Measurements from ENCODE around the gene HRH2. TPM values are rescaled to one million over a fixed set of nuclear protein-coding genes. Genes with fewer than 3 reads are reported as not detected.

Gene HRH2
- total RNA-seq, 2 experiments from 2014 or later: 8.7 to 10.0 TPM

DNA sequence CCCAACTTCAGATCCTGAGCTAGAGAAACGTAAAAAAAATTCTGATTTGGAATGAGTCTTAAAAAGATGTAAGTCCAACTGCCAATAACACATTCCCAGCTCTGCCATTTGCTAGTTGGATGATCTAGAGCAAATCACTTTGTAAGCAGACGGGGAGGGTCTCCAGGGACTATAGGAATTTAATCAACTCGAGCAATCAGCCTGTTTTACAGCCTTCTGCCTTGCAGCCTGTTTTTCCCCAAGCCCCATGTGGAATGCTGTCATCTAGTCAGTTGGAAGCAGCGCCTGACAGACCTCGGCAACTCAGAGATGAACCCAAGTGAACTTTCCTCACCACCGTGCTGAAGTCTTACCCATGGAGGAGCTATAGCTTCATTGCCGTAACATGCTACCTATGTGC lies 34.8 kb upstream of the HRH2 start:
- H3K9me3 Mint-ChIP-seq: peaks cover 7% of the 10 kb centered on the region
- CTCF ChIA-PET: interaction anchor here (0.5 to 1.0 kb wide), 2 partner anchors 67 to 475 kb away, joined by 5 to 7 read pairs; no protein-coding TSS in a partner anchor
- intact Hi-C loops (cut with micrococcal nuclease): no loop called here
- no peaks in the 10 kb centered on the region for H3K4me1 Mint-ChIP-seq (ENCODE audit: low read depth)
- H3K27ac Mint-ChIP-seq: no peak overlapping the region
- H3K27me3 Mint-ChIP-seq (ENCODE audit: low read depth): no peaks in the 10 kb centered on the region
- no peaks in the 10 kb centered on the region for H3K36me3 Mint-ChIP-seq (ENCODE audit: low read depth)
- no peak for DNase-seq
- H3K4me3 Mint-ChIP-seq: no peak overlapping the region

- no peaks in the 10 kb centered on the region for H3K36me3 Mint-ChIP-seq (ENCODE audit: low read depth)
- no peaks in the 10 kb centered on the region for H3K4me1 Mint-ChIP-seq (ENCODE audit: low read depth)
- intact Hi-C loops (cut with micrococcal nuclease): no loop called here
- no peak overlapping the region for H3K4me3 Mint-ChIP-seq
- DNase-seq: no peak
- CTCF ChIA-PET: no interaction called here
- H3K27ac Mint-ChIP-seq: no peak overlapping the region
- no peaks in the 10 kb centered on the region for H3K27me3 Mint-ChIP-seq (ENCODE audit: low read depth)
- peaks cover 7% of the 10 kb centered on the region for H3K9me3 Mint-ChIP-seq
These were observed 33.6 kb upstream of the HRH2 start for GRCh38 chr5:175624316-175624715.

- Mint-ChIP-seq H3K9me3 (peaks cover 13% of the 10 kb centered on the region), H3K27me3 (ENCODE audit: low read depth) (no peaks in the 10 kb centered on the region), H3K36me3 (ENCODE audit: low read depth) (peaks cover 2% of the 10 kb centered on the region), H3K4me3 (no peak overlapping the region), H3K4me1 (ENCODE audit: low read depth) (no peaks in the 10 kb centered on the region), H3K27ac (no peak overlapping the region)
- no peak for DNase-seq
- CTCF ChIA-PET: no interaction called here
- intact Hi-C loops (cut with micrococcal nuclease): no loop called here
These were observed 30.9 kb upstream of the HRH2 start for GRCh38 chr5:175627005-175627404.

GRCh38 chr5:175627739-175628138 lies 30.1 kb upstream of the HRH2 start:
- Mint-ChIP-seq H3K4me3 (no peak overlapping the region), H3K27ac (no peak overlapping the region), H3K9me3 (peaks cover 13% of the 10 kb centered on the region), H3K27me3 (ENCODE audit: low read depth) (no peaks in the 10 kb centered on the region), H3K36me3 (ENCODE audit: low read depth) (peaks cover 2% of the 10 kb centered on the region), H3K4me1 (ENCODE audit: low read depth) (no peaks in the 10 kb centered on the region)
- DNase-seq: no peak
- CTCF ChIA-PET: interaction anchor here (1.2 kb wide), 1 partner anchor 31 kb away, joined by 3 read pairs; no protein-coding TSS in a partner anchor
- intact Hi-C loops (cut with micrococcal nuclease): no loop called here

DNA sequence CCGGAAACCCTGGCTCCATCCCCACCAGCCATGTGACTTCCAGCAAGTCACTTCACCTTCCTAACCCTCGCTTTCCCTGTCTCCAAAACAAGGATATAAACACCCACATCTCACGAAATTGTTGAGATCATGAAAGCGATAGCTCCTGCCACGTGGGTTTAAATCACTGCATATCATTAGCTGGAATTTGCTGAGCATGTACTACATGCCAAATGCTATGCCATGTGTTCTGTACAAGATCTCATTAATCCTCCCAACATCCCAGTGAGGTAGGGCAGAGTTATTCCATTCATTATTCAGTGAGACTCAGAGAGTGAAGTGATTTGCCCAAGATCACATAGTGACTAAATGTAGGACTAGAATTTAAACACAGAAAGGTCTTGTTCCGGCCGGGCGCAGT lies 29.2 kb upstream of the HRH2 start:
- no peak overlapping the region for H3K27ac Mint-ChIP-seq
- CTCF ChIA-PET: interaction anchor here (1.2 kb wide), 1 partner anchor 31 kb away, joined by 3 read pairs; no protein-coding TSS in a partner anchor

GRCh38 chr5:175629261-175629660 lies 28.6 kb upstream of the HRH2 start:
- Mint-ChIP-seq H3K9me3 (peaks cover 13% of the 10 kb centered on the region), H3K4me1 (ENCODE audit: low read depth) (no peaks in the 10 kb centered on the region), H3K36me3 (ENCODE audit: low read depth) (peaks cover 2% of the 10 kb centered on the region), H3K4me3 (no peak overlapping the region), H3K27ac (no peak overlapping the region), H3K27me3 (ENCODE audit: low read depth) (no peaks in the 10 kb centered on the region)
- CTCF ChIA-PET: interaction anchor here (0.6 kb wide), 1 partner anchor 66 kb away, joined by 4 read pairs; no protein-coding TSS in a partner anchor
- DNase-seq: no peak
- intact Hi-C loops (cut with micrococcal nuclease): no loop called here

More for the DNA sequence above, 29.2 kb upstream of the HRH2 start:
- intact Hi-C loops (cut with micrococcal nuclease): no loop called here
- Mint-ChIP-seq H3K27me3 (ENCODE audit: low read depth) (no peaks in the 10 kb centered on the region), H3K9me3 (peaks cover 13% of the 10 kb centered on the region), H3K4me1 (ENCODE audit: low read depth) (no peaks in the 10 kb centered on the region), H3K4me3 (no peak overlapping the region), H3K36me3 (ENCODE audit: low read depth) (peaks cover 2% of the 10 kb centered on the region)
- DNase-seq: no peak

- DNase-seq: no peak
- Mint-ChIP-seq H3K27me3 (ENCODE audit: low read depth) (no peaks in the 10 kb centered on the region), H3K9me3 (peaks cover 13% of the 10 kb centered on the region), H3K4me1 (ENCODE audit: low read depth) (no peaks in the 10 kb centered on the region), H3K36me3 (ENCODE audit: low read depth) (peaks cover 2% of the 10 kb centered on the region), H3K4me3 (no peak overlapping the region), H3K27ac (no peak overlapping the region)
- CTCF ChIA-PET: interaction anchor here (0.6 kb wide), 1 partner anchor 66 kb away, joined by 4 read pairs; no protein-coding TSS in a partner anchor
- intact Hi-C loops (cut with micrococcal nuclease): no loop called here
These were observed 28.1 kb upstream of the HRH2 start for GRCh38 chr5:175629793-175630192.

DNA sequence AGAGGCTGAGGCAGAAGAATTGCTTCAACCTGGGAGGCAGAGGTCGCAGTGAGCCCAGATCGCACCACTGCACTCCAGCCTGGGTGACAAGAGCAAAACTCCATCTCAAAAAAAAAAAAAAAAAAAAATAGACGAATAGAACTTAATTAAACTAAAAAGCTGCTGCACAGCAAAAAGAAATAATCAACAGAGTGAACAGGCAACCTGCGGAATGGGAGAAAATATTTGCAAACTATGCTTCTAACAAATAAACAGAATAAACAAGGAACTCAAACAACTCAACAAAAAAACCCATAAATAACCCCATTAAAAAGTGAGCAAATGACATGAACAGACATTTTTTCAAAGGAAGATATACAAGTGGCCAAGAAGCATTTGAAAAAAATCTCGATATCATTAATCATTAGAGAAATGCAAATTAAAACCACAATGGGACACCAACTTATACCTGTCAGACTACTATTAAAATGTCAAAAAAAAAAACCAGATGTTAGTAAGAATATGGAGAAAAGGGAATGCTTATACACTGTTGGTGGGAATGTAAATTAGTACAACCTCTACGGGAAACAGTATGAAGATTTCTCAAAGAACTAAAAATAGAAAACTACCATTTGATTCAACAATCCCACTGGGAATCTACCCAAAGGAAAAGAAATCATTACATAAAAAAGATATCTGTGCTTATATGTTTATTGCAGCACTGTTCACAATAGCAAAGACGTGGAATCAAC lies 21.9 kb upstream of the HRH2 start:
- CTCF ChIA-PET: no interaction called here
- Mint-ChIP-seq H3K4me1 (ENCODE audit: low read depth) (peaks cover 22% of the 10 kb centered on the region), H3K9me3 (no peaks in the 10 kb centered on the region), H3K27ac (no peak overlapping the region), H3K27me3 (ENCODE audit: low read depth) (no peaks in the 10 kb centered on the region), H3K4me3 (no peak overlapping the region), H3K36me3 (ENCODE audit: low read depth) (no peaks in the 10 kb centered on the region)
- intact Hi-C loops (cut with micrococcal nuclease): no loop called here
- DNase-seq: no peak

DNA sequence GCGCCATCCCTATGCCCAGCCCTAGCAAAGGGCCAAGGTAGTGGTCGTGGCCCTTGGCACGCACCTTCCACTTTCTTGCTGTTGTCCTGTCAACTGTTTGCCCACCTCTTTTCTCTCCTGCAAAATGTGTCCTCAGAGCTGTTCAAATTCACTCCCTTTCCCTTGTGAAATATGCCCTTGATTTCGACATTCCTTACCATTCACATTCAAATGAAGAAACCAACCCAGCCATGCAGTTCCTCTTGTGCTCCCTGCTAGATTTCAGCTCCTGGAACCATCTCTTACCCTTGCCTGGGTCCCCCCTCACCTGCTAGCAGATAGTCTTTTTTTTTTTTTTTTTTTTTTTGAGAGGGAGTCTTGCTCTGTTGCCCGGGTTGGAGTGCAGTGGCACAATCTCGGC lies 19.6 kb upstream of the HRH2 start:
- Mint-ChIP-seq H3K36me3 (ENCODE audit: low read depth) (no peaks in the 10 kb centered on the region), H3K4me1 (ENCODE audit: low read depth) (peaks cover 26% of the 10 kb centered on the region), H3K9me3 (no peaks in the 10 kb centered on the region), H3K27me3 (ENCODE audit: low read depth) (no peaks in the 10 kb centered on the region), H3K4me3 (no peak overlapping the region), H3K27ac (no peak overlapping the region)
- intact Hi-C loops (cut with micrococcal nuclease): no loop called here
- CTCF ChIA-PET: interaction anchor here (0.6 to 2.0 kb wide), 4 partner anchors 23 to 62 kb away, joined by 3 to 5 read pairs (median 4); no protein-coding TSS in a partner anchor
- no peak for DNase-seq

DNA sequence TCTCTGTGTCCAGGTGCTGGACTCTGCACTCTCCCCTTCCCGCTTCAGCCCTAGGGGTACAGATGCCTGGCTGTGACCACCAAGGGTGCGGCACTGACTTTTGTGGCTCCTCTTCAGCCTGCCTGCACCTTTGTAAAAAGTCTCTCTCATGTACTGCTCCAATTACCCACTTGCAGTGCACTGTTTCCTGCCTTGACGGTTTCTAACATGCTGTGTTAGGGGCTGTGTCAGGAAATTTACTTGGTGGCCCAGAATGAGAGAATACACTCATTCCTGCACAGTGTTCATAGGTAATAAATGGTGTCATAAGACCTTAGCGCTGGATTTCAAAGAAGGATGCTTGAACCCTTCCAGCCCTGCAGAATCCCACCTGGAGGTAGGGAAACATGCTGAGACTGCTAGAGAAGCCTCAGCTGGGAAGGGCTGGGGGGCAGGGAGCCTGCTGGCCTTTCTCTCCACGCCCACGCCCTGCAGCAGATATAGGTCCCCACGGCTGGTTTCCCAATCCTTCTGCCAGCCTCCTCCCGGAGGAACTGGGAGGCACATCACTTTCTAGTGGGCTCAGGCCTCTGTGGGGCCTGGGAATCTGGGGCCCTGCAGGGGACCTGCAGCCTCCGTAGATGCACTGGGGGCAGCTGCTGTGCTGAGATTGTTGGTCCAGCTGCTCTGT lies 17.6 kb upstream of the HRH2 start:
- H3K36me3 Mint-ChIP-seq (ENCODE audit: low read depth): no peaks in the 10 kb centered on the region
- H3K27ac Mint-ChIP-seq: peak overlapping the region; percentile 56
- CTCF ChIA-PET: interaction anchor here (1.5 kb wide), 1 partner anchor 106 kb away, joined by 5 read pairs; no protein-coding TSS in a partner anchor
- peaks cover 26% of the 10 kb centered on the region for H3K4me1 Mint-ChIP-seq (ENCODE audit: low read depth)
- H3K9me3 Mint-ChIP-seq: no peaks in the 10 kb centered on the region
- no peaks in the 10 kb centered on the region for H3K27me3 Mint-ChIP-seq (ENCODE audit: low read depth)
- no peak overlapping the region for H3K4me3 Mint-ChIP-seq
- no peak for DNase-seq
- intact Hi-C loops (cut with micrococcal nuclease): loop anchor here (2.0 kb wide), 1 partner anchor 19 kb away; the partner anchor contains the start of gene HRH2

DNA sequence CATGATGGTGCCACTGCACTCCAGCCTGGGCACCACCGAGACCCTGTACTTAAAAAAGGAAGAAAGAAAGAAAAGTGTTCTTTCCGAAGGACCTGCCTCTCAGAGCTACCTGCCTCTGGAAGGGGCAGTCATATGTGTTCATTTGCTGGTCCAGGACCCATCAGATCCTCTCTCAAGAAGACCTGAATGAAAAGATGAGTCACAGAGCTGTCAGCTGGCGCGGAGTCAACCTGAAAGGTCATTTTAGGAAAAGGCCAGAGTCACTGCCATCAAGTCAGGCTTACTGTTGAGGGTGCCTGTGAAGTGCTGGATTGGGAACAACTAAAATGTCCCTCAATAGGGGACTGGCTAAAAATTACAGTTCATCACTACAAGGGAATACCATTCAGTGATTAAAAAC lies 14.9 kb upstream of the HRH2 start:
- no peaks in the 10 kb centered on the region for H3K27me3 Mint-ChIP-seq (ENCODE audit: low read depth)
- H3K36me3 Mint-ChIP-seq (ENCODE audit: low read depth): no peaks in the 10 kb centered on the region
- no peak for DNase-seq
- CTCF ChIA-PET: no interaction called here
- H3K4me3 Mint-ChIP-seq: no peak overlapping the region
- H3K27ac Mint-ChIP-seq: no peak overlapping the region
- no peaks in the 10 kb centered on the region for H3K9me3 Mint-ChIP-seq
- peaks cover 32% of the 10 kb centered on the region for H3K4me1 Mint-ChIP-seq (ENCODE audit: low read depth)
- intact Hi-C loops (cut with micrococcal nuclease): no loop called here

GRCh38 chr5:175646251-175646650 lies 11.6 kb upstream of the HRH2 start:
- H3K36me3 Mint-ChIP-seq (ENCODE audit: low read depth): peaks cover 7% of the 10 kb centered on the region
- peaks cover 18% of the 10 kb centered on the region for H3K9me3 Mint-ChIP-seq
- H3K4me1 Mint-ChIP-seq (ENCODE audit: low read depth): peaks cover 24% of the 10 kb centered on the region
- no peak overlapping the region for H3K4me3 Mint-ChIP-seq
- no peak for DNase-seq
- H3K27ac Mint-ChIP-seq: no peak overlapping the region
- H3K27me3 Mint-ChIP-seq (ENCODE audit: low read depth): no peaks in the 10 kb centered on the region
- intact Hi-C loops (cut with micrococcal nuclease): no loop called here
- CTCF ChIA-PET: interaction anchor here (0.8 kb wide), 1 partner anchor 71 kb away, joined by 3 read pairs; no protein-coding TSS in a partner anchor

All from activated naive CD4-positive, alpha-beta T cell treated with anti-CD3 and anti-CD28 coated beads for 36 hours (primary cell).